B cell (primary cell): Measurements from ENCODE around the gene EPB41L5. TPM values are rescaled to one million over a fixed set of nuclear protein-coding genes. Genes with fewer than 3 reads are reported as not detected.

Source experiments
- ATAC-seq: fragments of 200-7000 bp; cut with Tn5 transposase; one replicate; pipeline ENCODE4 v1.10.0; 2021; ENCODE audit warnings: low read depth, mild to moderate bottlenecking, moderate number of reproducible peaks, moderate library complexity
- CTCF ChIA-PET: fragments of 350-600 bp; sonication (Branson Sonifier 250); formaldehyde crosslinking; loops from one replicate; lab custom pipeline; 2021; ENCODE audit warnings: antibody characterized with exemption, inconsistent platforms; lab: Charles Lee
- POLR2A ChIA-PET: fragments of 350-600 bp; sonication (Branson Sonifier 250); formaldehyde crosslinking; loops from one replicate; lab custom pipeline; 2021; ENCODE audit warnings: antibody characterized with exemption; lab: Charles Lee
- DNase-seq: peaks from one replicate; pipeline ENCODE4 v3.0.0; 2013
- H2AFZ ChIP-seq: 2 replicates; pipeline ENCODE4 v1.6.1; 2012; ENCODE audit warnings: mild to moderate bottlenecking, low read depth, low read length; ENCODE audit not compliant: insufficient read depth, poor library complexity, severe bottlenecking
- H3K27ac ChIP-seq, 2 donors: 1 replicate in 1 of 2; 2 replicates in 1 of 2; pipeline ENCODE4 v1.5.1; 2012 to 2013; ENCODE audit warnings: low read length in 2 of 2, mild to moderate bottlenecking in 2 of 2, moderate library complexity in 1 of 2
- H3K27me3 ChIP-seq, 4 experiments: fragments of 200-600 bp in 1 of 4; sonication (generic) in 1 of 4; replicated peaks in 1 of 4; 1 replicate in 2 of 4; 2 replicates in 2 of 4; pipeline versions ENCODE4 v1.6.1 to v1.7.0; 2013 to 2016; ENCODE audit warnings: low read length in 3 of 4, mild to moderate bottlenecking in 2 of 4, mixed read lengths in 1 of 4, moderate library complexity in 1 of 4; ENCODE audit not compliant: insufficient read depth in 4 of 4, control insufficient read depth in 3 of 4; ENCODE audit errors: control extremely low read depth in 1 of 4
- H3K36me3 ChIP-seq, 2 experiments: replicated peaks in 1 of 2; 1 replicate in 1 of 2; 2 replicates in 1 of 2; pipeline versions ENCODE4 v1.6.1 to v1.7.1; 2013; ENCODE audit warnings: low read length in 1 of 2; ENCODE audit not compliant: insufficient read depth in 2 of 2, control insufficient read depth in 1 of 2; ENCODE audit errors: control extremely low read depth in 1 of 2, extremely low read depth in 1 of 2
- H3K4me1 ChIP-seq, 2 donors: fragments of 200-600 bp in 1 of 2; sonication (generic) in 1 of 2; 1 replicate in 1 of 2; 2 replicates in 1 of 2; pipeline versions ENCODE4 v1.5.1 to v1.6.1; 2013 to 2017; ENCODE audit warnings: low read length in 2 of 2; ENCODE audit not compliant: control insufficient read depth in 2 of 2, insufficient read depth in 2 of 2
- H3K4me2 ChIP-seq: replicated peaks from 2 replicates; pipeline ENCODE3; 2012; ENCODE audit warnings: mild to moderate bottlenecking, low read depth, low read length; ENCODE audit not compliant: poor library complexity, severe bottlenecking
- H3K4me3 ChIP-seq, 5 experiments: fragments of 200-600 bp in 1 of 5; sonication (generic) in 1 of 5; 1 replicate in 3 of 5; 2 replicates in 2 of 5; pipeline versions ENCODE4 v1.5.1 to v1.7.0; 2011 to 2016; ENCODE audit warnings: low read length in 4 of 5, mild to moderate bottlenecking in 4 of 5, low read depth in 2 of 5, control low read depth in 1 of 5, moderate library complexity in 1 of 5; ENCODE audit not compliant: insufficient read depth in 1 of 5; ENCODE audit errors: control extremely low read depth in 1 of 5, extremely low read depth in 1 of 5
- H3K79me2 ChIP-seq: fragments of 200-600 bp; sonication (generic); one replicate; pipeline ENCODE4 v1.6.0; 2016; ENCODE audit warnings: low read length; ENCODE audit not compliant: control insufficient read depth, insufficient read depth
- H3K9ac ChIP-seq: fragments of 200-600 bp; sonication (generic); 2 replicates; pipeline ENCODE4 v1.6.1; 2017; ENCODE audit warnings: mild to moderate bottlenecking, low read length, moderate library complexity
- H3K9me3 ChIP-seq, 3 donors: one replicate each; pipeline versions ENCODE4 v1.6.1 to v1.7.1; 2013; ENCODE audit warnings: low read length in 2 of 3; ENCODE audit not compliant: control insufficient read depth in 2 of 3, insufficient read depth in 1 of 3; ENCODE audit errors: control extremely low read depth in 1 of 3
- H4K20me1 ChIP-seq: 2 replicates; pipeline ENCODE4 v1.6.0; 2012; ENCODE audit warnings: mild to moderate bottlenecking, low read length; ENCODE audit not compliant: insufficient read depth, control insufficient read depth, poor library complexity, severe bottlenecking
- H3K27ac Mint-ChIP-seq: one replicate; pipeline ENCODE4 v1.8.0; 2021; ENCODE audit warnings: mixed read lengths
- H3K27me3 Mint-ChIP-seq: one replicate; pipeline ENCODE4 v1.8.0; 2021; ENCODE audit warnings: mixed read lengths
- H3K4me1 Mint-ChIP-seq: one replicate; pipeline ENCODE4 v1.8.0; 2021; ENCODE audit warnings: mixed read lengths
- H3K4me3 Mint-ChIP-seq: one replicate; pipeline ENCODE4 v1.8.0; 2021; ENCODE audit warnings: mixed read lengths
- H3K9me3 Mint-ChIP-seq: one replicate; pipeline ENCODE4 v1.8.0; 2022; ENCODE audit warnings: mixed read lengths; ENCODE audit not compliant: insufficient read depth
- EZH2 ChIP-seq: IDR thresholded peaks from 2 replicates; pipeline ENCODE4 v1.6.1; 2012; ENCODE audit warnings: borderline replicate concordance, low read depth, mild to moderate bottlenecking, moderate library complexity, low read length; ENCODE audit not compliant: insufficient read depth, poor library complexity, severe bottlenecking
- WGBS: methylation state at CpG from one replicate; pipeline ENCODE4 v1.1.5; 2013; ENCODE audit warnings: missing lambda C conversion rate; ENCODE audit not compliant: insufficient coverage; 5-methylcytosine and 5-hydroxymethylcytosine counted together
- intact Hi-C: fragments of 100-400 bp; cut with micrococcal nuclease; formaldehyde crosslinking; loops from one replicate; pipeline ENCODE4 v1.10.0; 2022
- polyA plus RNA-seq: library from polyadenylated mRNA; depleted of rRNA; stranded (reverse); fragments of >200 nt; gene quantifications from 2 replicates; pipeline ENCODE4 v1.2.3, GENCODE V29; 2012
- total RNA-seq, 2 donors: library from RNA; stranded (reverse); fragments of 120-200 nt in 1 of 2; gene quantifications; 1 replicate in 1 of 2; 2 replicates in 1 of 2; pipeline versions ENCODE4 v1.2.3 to v1.2.4, GENCODE V29; 2013 to 2022
- TF ChIP-seq, protein P1 (sequence below): fragments of 200-600 bp; IDR thresholded peaks from one replicate; pipeline ENCODE4 v1.8.0; 2022; ENCODE audit warnings: antibody characterized with exemption, mild to moderate bottlenecking

The EPB41L5 gene
- total and polyA plus RNA-seq, 2 donors (not counting 1 experiment from before 2014, with no cell fraction given): 3.9 to 14.0 TPM

DNA sequence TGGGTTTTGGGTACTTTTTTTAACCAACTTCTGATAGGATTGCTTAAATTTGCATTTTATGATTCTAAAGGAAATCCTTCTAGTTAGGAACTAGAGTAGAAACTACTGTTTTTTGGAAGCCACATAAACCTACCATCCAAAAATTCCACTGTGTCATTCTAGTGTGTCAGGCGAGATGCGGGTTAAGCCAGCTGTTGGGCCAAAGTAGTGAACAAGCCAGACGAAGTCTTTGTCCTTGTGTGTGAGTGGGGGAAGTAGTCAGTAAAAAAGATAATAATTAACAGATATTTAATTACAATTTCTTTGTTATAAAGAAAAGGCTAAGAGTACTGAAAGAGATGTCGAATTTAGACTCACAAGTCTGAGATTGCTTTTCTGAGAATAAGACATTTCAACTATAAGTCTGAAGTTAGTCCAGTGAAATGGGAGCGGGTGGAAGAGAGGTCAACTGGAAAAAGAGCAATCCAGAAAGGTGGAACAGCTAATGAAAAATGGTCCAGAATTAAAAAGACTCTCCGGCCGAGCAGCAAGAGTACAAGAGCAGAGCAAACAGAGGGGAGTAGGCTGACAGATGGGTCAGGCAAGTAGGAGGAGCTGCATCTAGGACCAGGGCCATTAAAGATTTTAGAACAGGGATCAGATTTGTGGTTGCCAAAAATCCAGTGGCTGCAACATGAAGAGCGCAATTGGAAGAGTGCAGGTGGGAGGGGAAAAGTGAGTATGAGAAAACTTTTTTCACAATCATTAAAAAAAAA is 1.5 kb downstream of the EPB41L5 start:
- Mint-ChIP-seq H3K4me3 (peak overlapping the region; percentile 91), H3K4me1 (peaks cover 30% of the 10 kb centered on the region), H3K27me3 (no peaks in the 10 kb centered on the region), H3K9me3 (no peaks in the 10 kb centered on the region), H3K27ac (no peak overlapping the region)
- H3K4me1 ChIP-seq: peaks cover 11 to 12% of the 10 kb centered on the region in 2 donors
- H3K27me3 ChIP-seq: no peaks in the 10 kb centered on the region
- ATAC-seq (no peak), DNase-seq (no peak)
- H4K20me1 ChIP-seq: no peaks in the 10 kb centered on the region
- H3K4me3 ChIP-seq: no peak overlapping the region
- no peak overlapping the region for H3K4me2 ChIP-seq
- no peak overlapping the region for H3K9ac ChIP-seq
- WGBS: 100% methylated on average over 3 of the region's 8 CpGs
- ChIA-PET POLR2A (no interaction called here), CTCF (no interaction called here)
- TF ChIP-seq, protein P1, sequence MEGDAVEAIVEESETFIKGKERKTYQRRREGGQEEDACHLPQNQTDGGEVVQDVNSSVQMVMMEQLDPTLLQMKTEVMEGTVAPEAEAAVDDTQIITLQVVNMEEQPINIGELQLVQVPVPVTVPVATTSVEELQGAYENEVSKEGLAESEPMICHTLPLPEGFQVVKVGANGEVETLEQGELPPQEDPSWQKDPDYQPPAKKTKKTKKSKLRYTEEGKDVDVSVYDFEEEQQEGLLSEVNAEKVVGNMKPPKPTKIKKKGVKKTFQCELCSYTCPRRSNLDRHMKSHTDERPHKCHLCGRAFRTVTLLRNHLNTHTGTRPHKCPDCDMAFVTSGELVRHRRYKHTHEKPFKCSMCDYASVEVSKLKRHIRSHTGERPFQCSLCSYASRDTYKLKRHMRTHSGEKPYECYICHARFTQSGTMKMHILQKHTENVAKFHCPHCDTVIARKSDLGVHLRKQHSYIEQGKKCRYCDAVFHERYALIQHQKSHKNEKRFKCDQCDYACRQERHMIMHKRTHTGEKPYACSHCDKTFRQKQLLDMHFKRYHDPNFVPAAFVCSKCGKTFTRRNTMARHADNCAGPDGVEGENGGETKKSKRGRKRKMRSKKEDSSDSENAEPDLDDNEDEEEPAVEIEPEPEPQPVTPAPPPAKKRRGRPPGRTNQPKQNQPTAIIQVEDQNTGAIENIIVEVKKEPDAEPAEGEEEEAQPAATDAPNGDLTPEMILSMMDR: no peak
- no peak for TF ChIP-seq EZH2
- intact Hi-C loops: no loop called here
- H3K79me2 ChIP-seq: peaks cover 16% of the 10 kb centered on the region
- no peak overlapping the region for H2AFZ ChIP-seq
- H3K27ac ChIP-seq: no peak overlapping the region
- no peaks in the 10 kb centered on the region for H3K36me3 ChIP-seq
- no peaks in the 10 kb centered on the region for H3K9me3 ChIP-seq

DNA sequence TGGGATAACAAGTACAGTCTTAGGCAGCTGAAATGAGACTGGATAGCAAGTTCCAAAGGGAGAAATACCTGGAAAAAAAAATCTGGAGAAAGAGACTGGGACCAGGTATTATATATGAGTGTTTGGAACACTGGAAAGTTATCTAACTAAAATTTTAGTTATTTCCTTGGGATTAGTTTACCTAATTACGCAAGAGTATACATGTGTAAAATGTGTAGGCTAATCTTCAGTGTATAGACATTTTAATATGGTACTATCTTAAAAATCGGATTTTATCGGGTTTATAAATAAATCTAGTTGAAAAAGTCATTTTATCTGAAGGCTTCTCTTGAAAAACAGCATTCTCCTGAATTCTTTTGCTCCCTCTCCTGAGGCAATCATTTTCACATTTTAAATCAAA is 3.9 kb downstream of the EPB41L5 start:
- Mint-ChIP-seq H3K4me1 (peaks cover 23% of the 10 kb centered on the region), H3K27me3 (no peaks in the 10 kb centered on the region), H3K9me3 (no peaks in the 10 kb centered on the region), H3K27ac (no peak overlapping the region), H3K4me3 (no peak overlapping the region)
- Histone ChIP-seq H4K20me1 (no peaks in the 10 kb centered on the region), H3K9ac (no peak overlapping the region), H3K9me3 (no peaks in the 10 kb centered on the region), H3K4me1 (peaks cover 11 to 12% of the 10 kb centered on the region in 2 donors), H3K4me2 (no peak overlapping the region), H3K27ac (no peak overlapping the region), H3K79me2 (peaks cover 16% of the 10 kb centered on the region), H2AFZ (no peak overlapping the region), H3K27me3 (no peaks in the 10 kb centered on the region), H3K4me3 (no peak overlapping the region), H3K36me3 (peaks cover 0 to 1% of the 10 kb centered on the region in 2 experiments)
- DNase-seq (no peak), ATAC-seq (no peak)
- WGBS: no CpG with 5 or more reads among the region's 3 CpGs
- ChIA-PET POLR2A (no interaction called here), CTCF (no interaction called here)
- TF ChIP-seq EZH2: no peak
- TF ChIP-seq, protein P1: no peak
- intact Hi-C loops: no loop called here
